Measurements from ENCODE around the gene GAS2L1.

Gene GAS2L1

DNA sequence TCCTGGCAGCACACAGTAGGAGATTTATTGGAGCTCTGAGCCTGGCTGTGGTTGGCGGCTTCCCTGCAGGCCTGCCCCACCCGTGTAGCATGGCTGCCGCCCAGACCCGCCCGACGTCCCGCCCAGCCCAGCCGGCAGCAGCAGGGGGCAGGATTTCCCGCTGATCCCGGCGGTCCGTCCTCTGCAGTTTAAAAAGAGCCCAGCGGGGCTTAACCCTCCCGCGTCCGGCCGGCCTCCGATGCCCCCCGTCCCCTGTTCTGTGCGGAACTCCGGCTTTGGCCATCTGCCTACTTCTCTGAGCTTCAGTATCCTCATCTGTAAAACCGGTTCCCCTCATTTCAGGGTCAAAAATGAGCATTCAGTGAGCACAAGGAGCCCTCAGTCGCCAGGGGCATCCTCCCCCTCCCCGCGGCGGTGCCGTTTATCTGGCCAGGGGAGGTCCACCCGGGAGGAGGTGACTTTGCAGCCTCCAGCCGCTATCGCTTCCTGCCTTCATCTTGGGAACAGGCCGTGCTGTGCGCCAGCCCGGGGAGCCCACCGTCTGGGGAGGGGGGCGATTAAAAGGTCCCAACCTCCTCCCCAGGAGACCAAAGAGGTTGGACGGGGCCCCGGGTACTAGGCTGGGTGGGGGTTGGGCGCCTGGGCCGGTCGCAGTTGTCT lies at the start of gene GAS2L1:
GAS2L1 (plus strand) TSS at position 476 of the 660 bp plus-strand sequence. CDS start 1,456 bp downstream, outside the sequence.
- peaks cover 52% of the 10 kb centered on the region for H3K27me3 Mint-ChIP-seq
- DNase-seq = peak; percentile 53 to 64
- H3K9me3 Mint-ChIP-seq = no peaks in the 10 kb centered on the region
- H3K4me3 Mint-ChIP-seq = peak within 1 kb of the TSS; percentile 82 to 87
- peak; percentile 61 for ATAC-seq
- H3K27ac Mint-ChIP-seq = no peak within 1 kb of the TSS
- peaks cover 54% of the 10 kb centered on the region for H3K4me1 Mint-ChIP-seq

GRCh38 chr22:29257751-29258181 lies 48.7 kb upstream of the GAS2L1 start:
- Mint-ChIP-seq H3K27me3 (no peaks in the 10 kb centered on the region), H3K4me1 (no peaks in the 10 kb centered on the region), H3K9me3 (no peaks in the 10 kb centered on the region), H3K4me3 (no peak overlapping the region), H3K27ac (no peak overlapping the region)
- DNase-seq = no peak
- ATAC-seq = no peak

- H3K4me3 Mint-ChIP-seq = no peak overlapping the region
Measured at GRCh38 chr22:29258407-29259252, 47.8 kb upstream of the GAS2L1 start.

GRCh38 chr22:29259253-29259899 lies 47.1 kb upstream of the GAS2L1 start:
- ATAC-seq (no peak), DNase-seq (no peak)
- H3K27ac Mint-ChIP-seq = peak overlapping the region in 1 of 2 donors; percentile 33
- H3K4me1 Mint-ChIP-seq = no peaks in the 10 kb centered on the region
- H3K9me3 Mint-ChIP-seq = no peaks in the 10 kb centered on the region
- no peak overlapping the region for H3K4me3 Mint-ChIP-seq
- no peaks in the 10 kb centered on the region for H3K27me3 Mint-ChIP-seq

More at GRCh38 chr22:29258407-29259252, 47.8 kb upstream of the GAS2L1 start:
- no peaks in the 10 kb centered on the region for H3K4me1 Mint-ChIP-seq
- DNase-seq (no peak), ATAC-seq (no peak)
- no peaks in the 10 kb centered on the region for H3K9me3 Mint-ChIP-seq
- no peaks in the 10 kb centered on the region for H3K27me3 Mint-ChIP-seq
- no peak overlapping the region for H3K27ac Mint-ChIP-seq

DNA sequence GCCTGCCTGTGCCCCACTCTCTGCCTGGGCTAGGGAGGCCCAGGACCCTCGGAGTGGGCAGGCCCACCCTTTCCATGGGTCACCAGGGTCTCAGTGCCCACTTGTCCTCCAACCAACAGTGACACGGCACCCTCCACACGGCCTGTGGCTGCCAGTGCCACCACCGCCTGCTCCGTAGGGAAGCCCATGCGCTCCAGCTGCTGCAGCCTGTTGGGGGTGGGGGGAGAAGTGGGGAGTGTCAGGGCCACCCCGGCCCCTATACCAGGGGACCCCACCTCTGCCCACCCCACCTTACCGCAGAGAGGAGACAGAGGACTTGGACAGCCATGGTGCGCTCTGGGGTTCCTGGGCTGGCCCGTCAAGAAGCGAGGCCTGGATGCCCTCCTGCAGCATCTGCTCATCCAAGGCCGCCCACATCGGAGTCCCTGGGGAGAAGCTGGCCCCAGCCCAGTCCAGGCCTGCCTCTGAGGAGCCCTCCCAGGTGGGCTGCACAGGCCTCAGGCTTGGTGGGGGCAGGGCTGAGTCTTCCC lies 46.4 kb upstream of the GAS2L1 start:
- no peaks in the 10 kb centered on the region for H3K27me3 Mint-ChIP-seq
- DNase-seq (no peak), ATAC-seq (peak; percentile 44)
- H3K4me1 Mint-ChIP-seq = no peaks in the 10 kb centered on the region
- no peak overlapping the region for H3K4me3 Mint-ChIP-seq
- H3K9me3 Mint-ChIP-seq = no peaks in the 10 kb centered on the region
- peak overlapping the region in 1 of 2 donors; percentile 12 for H3K27ac Mint-ChIP-seq

DNA sequence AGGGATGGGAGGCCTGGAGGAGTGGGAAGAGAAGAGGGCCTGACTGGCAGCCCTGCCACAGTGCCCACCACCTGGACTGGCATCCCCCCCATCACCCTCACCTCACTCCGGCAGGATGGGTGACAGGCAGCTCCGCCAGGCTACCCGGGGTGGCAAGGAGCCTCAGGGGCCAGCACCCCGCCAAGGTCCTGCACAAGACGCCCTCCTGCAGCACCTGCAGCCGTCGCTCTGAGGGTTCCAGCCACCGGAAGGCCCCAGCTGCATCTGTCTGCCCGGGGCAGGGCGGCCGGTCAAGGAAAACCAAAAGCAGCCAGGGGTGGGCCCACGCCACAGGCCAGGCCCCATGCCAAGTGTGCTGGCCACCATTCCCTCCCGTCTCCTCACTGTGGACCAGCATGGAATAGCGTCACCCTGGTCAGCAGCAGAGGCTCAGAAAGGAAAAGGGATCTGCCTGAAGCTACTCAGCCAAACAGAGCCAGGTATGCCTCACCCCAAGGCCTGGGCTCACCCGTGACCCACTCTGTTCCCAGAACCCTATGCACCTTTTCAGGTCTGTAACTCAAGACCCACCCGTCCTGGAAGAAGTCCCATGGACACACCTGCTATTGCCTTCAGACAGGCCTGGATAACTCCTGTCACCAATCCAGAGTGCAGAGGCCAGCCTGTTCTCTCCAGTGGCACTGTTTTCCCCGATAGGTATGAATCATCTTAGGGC lies 45.7 kb upstream of the GAS2L1 start:
- DNase-seq (no peak), ATAC-seq (peak; percentile 10)
- peaks cover under 1% of the 10 kb centered on the region for H3K4me1 Mint-ChIP-seq
- no peaks in the 10 kb centered on the region for H3K27me3 Mint-ChIP-seq
- no peak overlapping the region for H3K27ac Mint-ChIP-seq
- no peak overlapping the region for H3K4me3 Mint-ChIP-seq
- H3K9me3 Mint-ChIP-seq = no peaks in the 10 kb centered on the region

GRCh38 chr22:29263791-29264276 lies 42.6 kb upstream of the GAS2L1 start:
- no peak for DNase-seq
- Mint-ChIP-seq H3K27me3 (no peaks in the 10 kb centered on the region), H3K4me3 (no peak overlapping the region), H3K4me1 (peaks cover 14% of the 10 kb centered on the region), H3K9me3 (no peaks in the 10 kb centered on the region), H3K27ac (no peak overlapping the region)
- no peak for ATAC-seq

DNA sequence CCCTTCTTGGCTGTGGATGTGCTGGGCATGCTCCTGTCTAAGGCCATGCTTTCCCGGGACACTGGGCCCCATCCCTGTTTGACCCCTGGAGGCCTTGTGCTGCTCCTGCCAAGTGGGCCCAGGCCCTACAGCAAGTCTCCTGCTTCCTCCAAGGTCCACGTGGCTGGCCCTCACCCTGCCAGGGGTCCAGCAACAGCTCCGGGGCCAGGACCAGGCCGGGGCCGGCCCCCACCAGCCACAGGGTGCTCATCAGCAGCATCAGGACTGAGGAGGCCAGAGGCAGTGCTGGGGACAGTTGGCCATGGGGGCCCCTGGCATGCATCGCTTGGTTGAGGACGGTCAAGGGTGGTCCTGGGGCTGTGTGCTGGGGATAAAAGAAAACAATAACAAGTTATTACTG lies 41.1 kb upstream of the GAS2L1 start:
- no peaks in the 10 kb centered on the region for H3K9me3 Mint-ChIP-seq
- no peak for DNase-seq
- no peak for ATAC-seq
- H3K27ac Mint-ChIP-seq = no peak overlapping the region
- H3K4me1 Mint-ChIP-seq = peaks cover 22% of the 10 kb centered on the region
- H3K4me3 Mint-ChIP-seq = no peak overlapping the region
- H3K27me3 Mint-ChIP-seq = no peaks in the 10 kb centered on the region

DNA sequence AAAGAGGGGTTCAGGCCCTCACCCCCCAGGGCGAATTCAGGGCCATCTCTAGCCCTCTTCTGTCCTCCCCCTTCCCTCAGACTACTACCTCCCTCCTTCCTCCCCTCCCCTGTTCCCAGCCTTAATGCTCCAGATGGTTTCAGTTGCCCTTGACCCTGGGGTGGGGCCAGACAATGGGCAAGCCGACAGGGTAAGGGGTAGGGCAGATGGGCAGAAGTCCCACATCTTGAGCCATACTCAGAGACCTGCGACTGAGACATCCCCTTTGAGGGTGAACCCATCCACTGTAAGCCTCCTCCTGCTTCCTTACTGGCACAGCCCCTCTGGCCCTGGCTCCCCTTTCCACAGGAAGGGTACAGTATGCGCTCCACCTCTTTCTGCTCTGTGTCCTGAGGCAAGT lies 40.5 kb upstream of the GAS2L1 start:
- Mint-ChIP-seq H3K27ac (no peak overlapping the region), H3K27me3 (no peaks in the 10 kb centered on the region), H3K4me1 (peaks cover 29% of the 10 kb centered on the region), H3K4me3 (peak overlapping the region in 1 of 2 donors; percentile 90), H3K9me3 (no peaks in the 10 kb centered on the region)
- DNase-seq (no peak), ATAC-seq (no peak)

- H3K4me1 Mint-ChIP-seq = peaks cover 37% of the 10 kb centered on the region
- no peak for DNase-seq
- peak overlapping the region; percentile 90 to 94 for H3K4me3 Mint-ChIP-seq
- H3K27ac Mint-ChIP-seq = peak overlapping the region; percentile 99
- H3K27me3 Mint-ChIP-seq = no peaks in the 10 kb centered on the region
- ATAC-seq = no peak
- H3K9me3 Mint-ChIP-seq = no peaks in the 10 kb centered on the region
Measured at GRCh38 chr22:29266564-29267461, 39.6 kb upstream of the GAS2L1 start.

- no peaks in the 10 kb centered on the region for H3K27me3 Mint-ChIP-seq
- H3K27ac Mint-ChIP-seq = peak overlapping the region; percentile 99
- H3K9me3 Mint-ChIP-seq = no peaks in the 10 kb centered on the region
- peak overlapping the region; percentile 90 to 94 for H3K4me3 Mint-ChIP-seq
- no peak for DNase-seq
- peak; percentile 66 for ATAC-seq
- H3K4me1 Mint-ChIP-seq = peaks cover 44% of the 10 kb centered on the region
Measured at GRCh38 chr22:29267462-29267857, 39.0 kb upstream of the GAS2L1 start.

DNA sequence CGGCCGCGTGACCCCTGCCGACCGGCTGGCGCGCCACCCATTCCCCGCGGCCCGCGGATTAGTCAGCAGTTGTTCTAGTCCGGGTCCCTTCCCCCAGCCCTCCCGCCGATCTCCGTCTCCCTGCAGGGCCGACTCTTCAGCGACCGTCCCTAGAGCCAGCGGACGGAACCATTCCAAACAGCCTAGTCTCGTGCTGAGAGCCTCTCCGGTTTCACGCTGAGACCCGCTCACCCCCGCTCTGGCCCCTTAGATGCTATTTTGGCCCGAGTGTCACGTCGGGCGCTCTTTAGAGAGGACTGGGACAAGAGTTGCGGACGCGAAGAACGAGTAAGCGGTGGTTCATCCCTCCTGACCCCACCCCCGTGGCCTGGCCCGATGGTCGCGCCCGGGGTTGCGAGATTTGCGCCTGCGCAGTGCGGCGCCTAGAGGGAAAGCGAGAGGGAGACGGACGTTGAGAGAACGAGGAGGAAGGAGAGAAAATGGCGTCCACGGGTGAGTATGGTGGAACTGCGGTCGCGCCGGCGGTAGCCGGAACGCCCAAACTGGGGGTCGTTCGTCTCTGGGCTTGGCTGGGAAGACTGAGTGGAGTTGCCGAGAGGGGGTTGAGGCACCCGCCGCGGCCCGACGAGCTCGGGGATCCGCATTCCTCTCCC lies 38.5 kb upstream of the GAS2L1 start, which contains the start of the genes EWSR1 and RHBDD3:
EWSR1 (plus strand) TSS at position 411 of the 653 bp plus-strand sequence; CDS start at position 480, 69 bp downstream.
RHBDD3 (minus strand) TSS at position 124 of the 653 bp plus-strand sequence. CDS start 2,355 bp downstream, outside the sequence.
- ATAC-seq (peak; percentile 95), DNase-seq (peak; percentile 98)
- H3K27ac Mint-ChIP-seq = peak within 1 kb of the TSS; percentile 99
- H3K9me3 Mint-ChIP-seq = no peaks in the 10 kb centered on the region
- peaks cover 49% of the 10 kb centered on the region for H3K4me1 Mint-ChIP-seq
- H3K27me3 Mint-ChIP-seq = no peaks in the 10 kb centered on the region
- H3K4me3 Mint-ChIP-seq = peak within 1 kb of the TSS; percentile 90 to 94

DNA sequence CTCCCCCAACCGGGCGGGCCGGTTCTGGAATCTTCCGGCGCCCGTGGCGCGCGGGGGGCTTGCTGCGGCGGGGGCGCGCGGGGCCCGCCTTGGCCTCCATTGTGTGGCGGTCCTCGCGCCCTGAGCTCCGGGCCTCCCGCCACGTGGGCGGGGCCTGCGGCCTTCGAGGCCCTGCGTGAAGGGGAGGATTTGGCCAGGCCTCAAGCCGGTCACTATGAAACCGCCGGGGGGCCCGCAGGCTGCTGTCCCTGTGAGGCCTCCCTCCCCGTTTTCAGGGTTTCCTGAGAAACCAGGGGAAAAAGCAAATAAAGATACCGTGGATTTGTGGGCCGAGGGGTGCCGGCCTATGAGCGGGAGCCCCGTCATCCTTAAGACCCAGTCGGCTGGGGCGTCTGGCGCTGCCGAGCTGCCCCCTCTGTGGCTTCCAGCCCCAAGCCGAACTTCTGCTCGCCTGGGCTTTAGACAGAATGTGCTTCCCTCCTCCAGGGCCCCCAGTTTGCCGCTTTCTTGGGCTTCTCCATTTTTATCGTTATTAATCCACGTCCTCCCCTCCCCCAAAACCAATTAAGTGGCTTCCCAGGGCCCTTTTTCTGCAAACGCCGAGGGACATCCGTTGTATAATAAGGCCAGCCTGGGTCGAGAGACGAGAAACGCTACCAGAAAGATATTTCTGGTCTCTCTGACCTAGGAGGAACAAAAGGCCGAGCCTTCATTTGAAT lies 37.8 kb upstream of the GAS2L1 start:
- DNase-seq (peak; percentile 51 to 59), ATAC-seq (peak; percentile 16)
- Mint-ChIP-seq H3K4me3 (peak overlapping the region; percentile 90 to 94), H3K27me3 (no peaks in the 10 kb centered on the region), H3K4me1 (peaks cover 56% of the 10 kb centered on the region), H3K9me3 (no peaks in the 10 kb centered on the region), H3K27ac (peak overlapping the region; percentile 99)

Measured in stimulated activated naive CD8-positive, alpha-beta T cell treated with anti-CD3 and anti-CD28 coated beads, Interleukin-15, amount 100 ng/mL, for 72 hours (primary cell).